GDM1 (cell line): ENCODE results near the gene MPZL2.
"Not testable (repeated sequence)": the region's sequence is repeated elsewhere in the genome, so short reads cannot be mapped to it uniquely, and the experiment has no call there.

Source experiments
- DNase-seq: peaks from one replicate; lab custom pipeline; 2025; lab: John Stamatoyannopoulos, UW

Gene MPZL2

DNA sequence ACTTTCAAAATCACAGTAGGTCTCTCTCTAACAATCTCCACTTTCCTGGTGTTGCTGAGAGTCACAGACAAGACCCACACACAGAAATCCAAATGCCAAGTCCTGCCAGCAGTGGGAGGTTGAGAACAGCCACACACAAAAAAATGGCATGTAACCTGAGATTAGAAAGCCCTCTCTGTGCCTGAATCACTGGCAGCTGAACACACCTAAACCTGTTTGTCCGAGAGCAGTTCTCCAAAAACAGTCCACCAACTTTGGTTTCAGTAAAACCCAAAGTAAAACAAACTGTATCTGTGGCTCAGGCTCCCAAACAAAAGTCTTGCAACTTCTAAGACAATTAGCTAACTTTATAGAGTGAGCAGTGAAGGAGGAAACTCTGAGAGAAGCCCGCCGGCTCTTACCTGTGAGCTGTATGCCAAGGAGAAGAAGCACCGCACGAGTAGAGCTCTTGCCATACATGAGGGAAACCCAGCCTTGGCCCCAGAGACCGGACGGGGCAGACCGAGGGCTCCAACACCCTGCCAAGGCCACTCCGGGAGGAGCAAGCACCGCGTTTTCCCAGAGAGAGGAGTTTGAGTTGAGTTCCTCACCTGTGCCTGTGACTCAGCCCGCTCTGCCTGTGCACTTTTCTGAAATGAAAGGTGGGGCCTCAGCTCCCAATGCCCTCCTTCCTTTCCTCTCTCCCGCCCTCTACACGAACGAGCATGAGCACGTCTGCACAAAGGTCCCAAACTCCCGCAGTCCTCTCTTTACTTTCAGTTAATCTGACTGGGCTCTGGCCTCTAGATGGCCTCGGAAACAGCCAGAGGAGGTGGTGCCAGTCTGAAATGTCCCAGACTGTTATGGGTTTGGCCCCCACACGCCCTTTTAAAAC, at the start of gene MPZL2:
Gene MPZL2 (minus strand): TSS at position 603 of the 874 bp plus-strand sequence. CDS start 144 bp downstream, at position 459.
- DNase-seq: no peak

DNA sequence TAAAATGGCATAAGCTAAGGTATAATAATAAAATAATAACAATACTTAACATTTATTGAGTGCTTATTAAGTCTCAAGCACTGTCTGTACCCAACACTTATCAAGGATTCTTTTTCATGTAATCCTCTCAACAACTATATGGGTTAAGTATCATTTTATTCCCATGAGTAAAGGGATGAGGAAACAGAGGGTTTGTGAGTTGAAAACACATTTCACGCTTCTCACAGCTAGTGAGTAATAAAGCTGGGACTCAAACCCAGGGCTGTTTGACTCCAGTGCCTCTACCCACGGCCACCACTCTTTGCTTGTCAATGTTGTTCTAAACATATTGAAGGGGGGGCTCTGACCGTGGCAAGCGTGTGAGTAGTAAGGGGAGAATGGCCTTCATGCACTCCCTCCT, 49.1 kb upstream of the MPZL2 start:
- no peak for DNase-seq

DNA sequence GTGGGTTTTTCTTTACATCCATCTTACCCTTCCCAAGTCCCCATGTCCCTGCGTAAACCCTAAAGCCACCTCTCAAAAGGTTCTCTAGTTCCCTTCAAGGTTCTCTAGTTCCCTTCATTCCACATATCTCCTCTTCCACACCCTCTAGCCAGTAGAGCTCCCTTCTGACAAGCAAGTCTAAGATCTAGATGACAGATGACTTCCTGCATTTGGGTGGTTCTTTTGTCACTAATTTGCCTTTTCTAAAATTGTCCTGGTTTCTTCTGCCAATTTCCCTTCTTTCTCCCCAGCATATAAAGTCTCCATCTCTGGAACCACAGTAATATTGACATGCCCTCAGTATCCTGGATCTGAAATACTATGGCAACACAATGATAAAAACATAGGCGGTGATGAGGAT, 48.2 kb upstream of the MPZL2 start:
- no peak for DNase-seq

DNA sequence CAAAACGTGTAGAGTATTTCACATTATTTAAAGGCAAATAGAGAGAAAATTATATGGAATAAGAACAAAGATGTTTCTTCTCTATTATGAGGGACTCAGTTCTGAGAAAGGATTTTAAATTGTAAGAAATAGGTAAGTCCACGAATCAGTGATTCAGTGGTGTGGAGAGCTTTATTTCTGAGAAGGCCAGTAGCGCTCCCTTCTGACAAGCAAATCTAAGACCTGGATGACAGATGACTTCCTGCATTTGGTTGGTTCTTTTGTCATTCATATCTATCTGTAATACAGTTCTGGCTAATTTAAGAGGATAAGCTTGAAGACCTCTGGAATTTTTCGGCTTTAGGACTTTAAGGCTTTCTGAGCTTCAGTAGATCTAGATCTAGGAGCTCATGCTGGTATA, 47.4 kb upstream of the MPZL2 start:
- no peak for DNase-seq

DNA sequence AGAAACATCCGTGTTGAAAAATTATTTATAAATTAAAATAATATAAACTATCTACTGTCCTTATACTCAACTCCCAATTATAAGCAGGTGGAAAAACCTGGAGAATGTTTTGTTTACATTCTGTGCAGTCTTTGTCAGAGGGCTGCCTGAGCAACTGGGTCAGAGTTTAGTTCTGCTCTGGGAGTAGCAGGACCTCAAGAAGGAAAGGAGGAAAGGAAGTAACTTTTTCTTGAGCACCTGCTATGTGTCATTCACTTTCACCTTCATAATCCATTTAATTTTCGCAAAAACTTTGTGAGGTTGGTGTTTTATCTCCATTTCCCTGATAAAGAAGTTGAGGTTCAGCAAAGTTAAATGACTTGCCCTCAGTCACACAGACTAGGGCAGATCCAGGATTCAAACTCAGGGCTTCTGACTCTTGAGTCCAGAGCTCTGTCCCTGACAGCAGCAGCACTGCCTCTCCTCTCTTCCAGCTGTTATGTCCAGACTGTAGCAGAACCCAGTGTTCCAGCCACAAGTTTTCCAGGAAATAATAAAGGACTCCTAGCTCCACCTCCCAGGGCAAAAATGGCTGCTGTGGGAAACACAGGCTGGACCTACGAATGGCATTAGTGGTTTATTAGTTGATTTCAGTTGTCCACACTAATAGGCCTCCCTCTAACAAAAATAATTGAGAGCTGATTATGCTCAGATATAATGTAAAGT, 46.8 kb upstream of the MPZL2 start:
- DNase-seq: no peak

DNA sequence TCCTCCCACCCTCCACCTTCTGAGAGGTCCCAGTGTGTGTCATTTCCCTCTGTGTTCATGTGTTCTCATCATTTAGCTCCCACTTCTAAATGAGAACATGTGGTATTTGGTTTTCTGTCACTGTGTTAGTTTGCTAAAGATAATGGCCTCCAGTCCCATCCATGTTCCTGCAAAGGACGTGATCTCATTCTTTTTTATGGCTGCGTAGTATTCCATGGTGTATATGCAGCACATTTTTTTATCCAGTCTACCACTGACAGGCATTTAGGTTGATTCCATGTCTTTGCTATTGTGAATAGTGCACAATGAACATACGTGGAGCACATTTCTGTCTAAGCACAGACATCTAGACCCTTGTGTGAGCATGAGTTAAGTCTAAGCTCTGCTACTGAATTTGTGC, 46.2 kb upstream of the MPZL2 start:
- no peak for DNase-seq

DNA sequence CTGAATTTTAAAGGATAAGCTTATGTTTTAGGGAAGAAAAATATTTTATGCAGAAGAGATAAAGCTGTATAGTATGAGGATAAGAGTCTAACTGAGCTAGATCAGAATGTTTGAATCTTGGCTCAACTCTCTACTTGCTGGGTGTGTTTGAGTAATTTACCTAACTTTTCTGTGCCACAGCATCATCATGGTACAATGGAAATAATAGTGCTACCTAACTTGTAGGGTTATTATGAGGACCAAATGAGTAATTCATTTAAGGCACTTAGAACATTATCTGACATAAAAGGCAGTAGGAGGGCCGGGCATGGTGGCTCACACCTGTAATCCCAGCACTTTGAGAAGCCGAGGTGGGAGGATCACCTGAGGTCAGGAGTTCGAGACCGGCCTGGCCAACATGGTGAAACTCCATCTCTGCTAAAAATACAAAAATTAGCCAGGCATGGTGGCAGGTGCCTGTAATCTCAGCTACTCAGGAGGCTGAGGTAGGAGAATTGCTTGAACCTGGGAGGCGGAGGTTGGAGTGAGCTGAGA, 45.0 kb upstream of the MPZL2 start:
- DNase-seq: not testable (repeated sequence)

DNA sequence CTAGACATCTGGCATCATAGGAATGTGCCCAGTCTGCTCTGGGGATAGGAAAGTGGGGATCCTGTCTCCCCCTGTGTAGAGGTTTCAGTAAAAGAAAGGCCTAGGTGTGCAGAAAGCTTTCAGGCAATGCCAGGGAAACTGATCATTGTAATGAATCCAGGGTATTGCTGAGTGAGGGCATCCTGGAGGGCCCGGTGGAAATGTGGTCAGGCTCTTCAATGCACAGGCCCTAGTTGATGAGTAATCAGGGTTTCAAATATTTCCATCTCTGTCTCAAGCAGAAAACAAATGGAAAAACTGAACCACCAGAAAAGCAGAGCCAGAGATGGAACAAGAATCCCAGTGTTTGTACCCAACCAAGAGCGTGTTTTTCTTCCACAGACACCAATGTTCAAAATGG, 42.5 kb upstream of the MPZL2 start:
- no peak for DNase-seq

DNA sequence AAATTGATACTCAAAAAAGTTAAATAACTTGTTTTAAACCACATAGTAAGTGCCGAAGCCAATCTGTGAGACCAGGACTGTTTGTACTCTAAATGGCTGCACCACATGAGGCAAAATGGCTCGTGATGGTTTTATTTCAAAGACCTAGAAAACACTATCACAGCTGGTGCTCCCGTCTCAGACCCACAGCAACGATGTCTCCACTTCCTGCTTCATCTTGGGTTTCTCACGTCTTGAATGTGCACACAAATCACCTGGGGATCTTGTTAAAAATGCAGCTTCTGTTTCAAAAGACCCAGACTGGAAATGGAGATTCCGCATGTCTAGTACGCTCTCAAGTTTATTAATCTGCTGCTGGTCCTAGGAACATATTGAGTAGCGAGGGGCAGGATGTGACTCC, 41.6 kb upstream of the MPZL2 start:
- no peak for DNase-seq

DNA sequence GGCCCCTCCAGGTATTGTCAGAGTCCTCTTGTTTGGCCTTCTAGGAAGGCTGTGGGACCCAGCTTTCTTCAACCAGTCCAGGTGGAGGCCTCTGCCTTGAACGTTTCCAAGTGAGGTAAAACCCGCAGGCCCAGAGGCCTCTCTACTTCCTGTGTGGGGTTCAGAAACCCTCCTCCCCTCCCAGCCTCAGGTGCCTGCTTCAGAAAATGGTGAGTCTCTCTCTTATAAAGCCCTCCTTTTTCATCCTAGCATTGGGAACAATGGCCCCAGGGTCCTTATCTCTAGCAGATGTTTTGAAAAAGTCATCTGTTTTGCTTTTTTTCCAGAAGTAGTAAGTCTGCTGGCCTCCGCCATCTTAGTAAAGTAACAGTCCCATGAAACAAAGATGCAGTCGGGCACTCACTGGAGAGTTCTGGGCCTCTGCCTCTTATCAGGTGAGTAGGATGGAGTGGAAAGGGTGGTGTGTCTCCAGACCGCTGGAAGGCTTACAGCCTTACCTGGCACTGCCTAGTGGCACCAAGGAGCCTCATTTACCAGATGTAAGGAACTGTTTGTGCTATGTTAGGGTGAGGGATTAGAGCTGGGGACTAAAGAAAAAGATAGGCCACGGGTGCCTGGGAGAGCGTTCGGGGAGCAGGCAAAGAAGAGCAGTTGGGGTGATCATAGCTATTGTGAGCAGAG, 40.6 kb upstream of the MPZL2 start, which contains the start of gene CD3E:
Gene CD3E (plus strand): TSS at position 163 of the 681 bp plus-strand sequence. CDS start 223 bp downstream, at position 386.
- no peak for DNase-seq

DNA sequence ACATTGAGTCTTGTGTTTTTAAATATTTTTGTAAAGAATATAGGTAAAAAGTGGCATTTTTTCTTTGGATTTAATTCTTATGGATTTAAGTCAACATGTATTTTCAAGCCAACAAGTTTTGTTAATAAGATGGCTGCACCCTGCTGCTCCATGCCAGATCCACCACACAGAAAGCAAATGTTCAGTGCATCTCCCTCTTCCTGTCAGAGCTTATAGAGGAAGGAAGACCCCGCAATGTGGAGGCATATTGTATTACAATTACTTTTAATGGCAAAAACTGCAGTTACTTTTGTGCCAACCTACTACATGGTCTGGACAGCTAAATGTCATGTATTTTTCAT, 40.1 kb upstream of the MPZL2 start:
- DNase-seq: no peak

DNA sequence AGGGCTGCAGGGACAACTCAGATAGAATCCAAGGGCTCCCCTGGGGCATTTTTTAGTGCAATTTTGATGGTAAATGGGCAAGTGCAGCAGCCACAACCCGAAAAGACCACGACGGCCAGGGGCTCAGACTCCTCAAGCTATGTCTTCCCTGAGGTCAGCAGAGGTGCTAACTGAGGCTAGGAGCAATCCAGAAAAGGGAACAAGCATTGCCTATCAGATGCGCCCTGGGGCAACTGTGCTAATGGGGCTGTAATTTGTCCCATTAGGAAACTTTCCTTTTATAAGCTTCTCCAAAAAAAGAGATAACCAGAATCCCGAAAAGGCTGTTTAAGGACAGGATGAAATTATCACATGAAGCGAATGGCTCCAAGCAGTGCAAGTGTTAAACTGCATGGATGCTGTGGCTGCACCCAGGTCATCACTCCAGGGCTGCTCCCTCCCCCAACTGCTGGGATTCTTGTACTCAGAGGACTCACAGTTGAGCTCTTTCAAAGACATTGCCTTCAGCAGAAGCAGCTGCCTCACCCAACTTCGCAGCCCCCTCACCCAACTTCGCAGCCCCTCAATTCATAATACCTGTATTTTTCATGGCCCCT, 37.6 kb upstream of the MPZL2 start:
- no peak for DNase-seq

DNA sequence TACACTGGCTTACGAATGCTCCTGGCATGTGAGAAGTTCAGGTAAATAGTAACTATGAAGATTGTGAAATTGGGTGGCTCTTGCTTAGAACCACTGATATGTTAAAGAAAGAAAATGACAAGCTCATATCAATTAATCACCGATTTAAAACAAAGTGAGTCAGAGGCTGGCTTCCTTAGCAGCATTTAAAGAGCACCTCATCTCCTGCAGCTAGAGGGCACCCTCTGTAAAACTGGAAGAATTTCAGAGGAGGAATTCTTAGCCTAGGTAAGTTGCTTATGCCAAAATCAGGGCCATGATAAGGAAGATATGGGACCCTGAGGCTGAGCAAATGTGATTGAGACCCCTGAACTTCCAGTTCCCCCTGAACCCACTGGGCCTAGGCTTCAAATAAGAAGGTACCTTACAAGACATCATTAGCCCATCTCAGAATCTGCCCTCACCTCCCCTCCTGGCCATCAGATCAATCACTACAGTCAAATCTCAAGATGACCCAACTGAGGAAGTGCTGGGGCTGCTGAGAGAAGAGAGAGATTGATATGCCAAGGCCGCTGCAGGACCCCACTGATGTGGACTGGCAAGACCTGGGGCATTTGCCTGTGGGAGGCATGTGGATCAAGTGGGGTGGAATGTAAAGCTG, 31.8 kb upstream of the MPZL2 start:
- peak; percentile 23 for DNase-seq

DNA sequence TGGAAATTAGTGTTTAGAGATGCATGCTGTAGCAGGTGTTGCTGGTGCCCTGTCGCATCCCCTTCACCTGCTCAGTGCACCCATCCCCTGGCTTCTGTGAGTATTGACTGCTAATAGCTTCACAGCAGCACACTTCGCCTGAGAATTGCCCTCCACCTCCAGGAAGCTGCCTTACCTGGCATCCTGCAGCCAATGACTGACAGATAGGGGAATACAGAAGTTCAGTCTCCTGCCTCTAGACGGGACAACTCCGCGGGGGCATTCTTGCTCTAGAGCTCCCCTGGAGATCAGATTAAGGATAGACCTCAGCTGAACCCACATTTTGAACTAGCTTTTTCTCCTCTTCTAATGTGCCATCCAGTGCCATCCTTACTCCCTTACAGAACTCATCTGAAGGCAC, 31.1 kb upstream of the MPZL2 start:
- DNase-seq: no peak

DNA sequence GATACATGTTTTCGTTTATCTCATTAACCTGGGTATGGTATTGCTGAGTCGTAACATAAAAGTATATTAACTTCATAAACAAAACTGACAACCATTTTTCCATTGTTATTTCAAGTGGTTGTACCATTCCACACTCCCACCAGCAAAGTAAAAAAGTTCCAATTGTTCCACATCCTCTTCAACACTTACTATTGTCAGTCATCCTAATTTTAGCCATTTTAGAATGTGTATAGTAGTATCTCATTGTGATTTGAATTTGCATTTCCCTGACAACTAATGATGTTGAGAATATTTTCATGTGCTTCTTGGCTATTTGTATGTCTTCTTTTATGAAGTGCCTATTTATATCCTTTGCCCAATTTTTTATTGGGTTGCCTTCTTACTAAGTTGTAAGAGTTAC, 30.0 kb upstream of the MPZL2 start:
- DNase-seq: no peak

DNA sequence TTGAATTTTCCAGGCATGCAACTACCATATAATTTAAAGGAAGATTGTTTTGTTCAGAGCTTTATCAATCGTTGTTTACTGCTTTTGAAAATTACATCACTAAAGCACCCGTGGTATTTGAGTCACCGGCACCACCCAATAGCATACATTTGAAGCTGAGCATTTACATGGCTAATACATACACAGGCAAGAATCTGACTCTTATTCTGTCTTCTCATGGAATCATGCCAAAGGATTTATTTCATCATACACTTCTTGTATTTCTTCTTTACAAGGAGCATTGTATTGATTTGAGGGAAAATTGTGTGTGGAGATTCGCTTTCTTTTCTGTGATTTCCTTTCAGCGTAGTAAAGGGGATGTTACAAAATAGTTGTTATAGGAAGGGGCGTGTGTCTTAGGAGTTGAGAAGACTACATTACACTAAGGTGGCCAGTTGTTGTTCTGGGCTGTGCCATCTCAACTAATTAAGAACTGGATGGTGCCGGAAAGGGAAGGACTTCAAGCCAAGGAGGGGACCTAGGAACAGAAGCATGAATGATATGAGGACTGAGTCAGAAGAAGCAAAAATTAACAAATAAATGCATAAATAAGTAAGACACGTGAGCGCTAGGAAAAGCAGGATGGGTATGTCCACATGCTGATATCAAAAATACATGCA, 27.5 kb upstream of the MPZL2 start:
- DNase-seq: no peak

DNA sequence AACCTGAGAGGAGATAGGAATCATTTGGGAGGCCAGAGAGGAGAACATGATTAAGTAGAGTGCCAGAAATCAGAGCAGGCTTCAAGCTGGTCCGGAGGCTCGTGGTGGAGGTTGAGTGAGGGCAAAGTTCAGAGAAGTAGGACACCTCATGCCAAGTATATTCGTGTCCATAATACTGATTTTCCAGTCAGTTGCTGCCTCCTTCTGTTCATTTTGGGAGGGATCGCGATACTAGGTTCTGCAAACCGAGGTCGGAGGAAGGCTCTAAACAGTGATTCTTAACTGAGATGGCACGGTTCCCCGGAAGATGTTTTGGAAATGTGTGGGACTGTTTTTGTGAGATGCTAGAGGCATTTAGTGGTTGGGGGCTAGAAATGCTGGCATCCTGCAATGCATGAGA, 26.8 kb upstream of the MPZL2 start:
- DNase-seq: peak; percentile 11

DNA sequence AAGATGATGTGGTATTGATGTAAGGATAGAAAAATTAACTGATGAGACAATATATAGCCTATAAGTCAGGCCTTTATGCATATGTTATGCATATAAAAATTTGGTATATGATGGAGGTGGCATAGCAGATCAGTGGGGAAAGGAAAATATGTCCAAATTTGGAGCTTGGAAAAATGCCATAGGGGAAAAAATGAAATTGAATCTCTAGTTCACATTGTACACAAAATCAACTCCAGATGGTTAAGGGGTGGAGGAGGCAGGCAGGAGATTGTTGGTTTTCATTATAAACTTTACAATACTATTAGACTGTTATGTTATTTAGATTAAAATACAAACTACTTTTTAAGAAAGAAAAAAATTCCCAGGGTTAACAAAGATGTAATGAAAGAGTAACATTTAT, 25.3 kb upstream of the MPZL2 start:
- no peak for DNase-seq

DNA sequence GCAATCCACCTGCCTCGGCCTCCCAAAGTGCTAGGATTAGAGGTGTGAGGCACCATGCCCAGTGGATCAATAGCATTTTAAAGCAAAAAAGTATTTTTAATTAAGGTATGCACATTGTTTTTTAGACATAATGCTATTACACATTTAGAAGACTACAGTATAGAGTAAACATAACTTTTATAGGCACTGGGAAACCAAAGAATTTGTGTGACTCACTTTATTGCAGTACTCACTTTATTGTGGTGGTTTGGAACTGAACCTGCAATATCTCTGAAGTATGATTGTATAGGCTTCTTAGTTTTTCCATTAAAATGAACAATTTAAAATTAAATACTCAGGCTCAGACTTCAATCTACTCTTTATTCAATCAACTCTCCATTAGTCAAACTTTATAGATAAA, 22.9 kb upstream of the MPZL2 start:
- DNase-seq: no peak

DNA sequence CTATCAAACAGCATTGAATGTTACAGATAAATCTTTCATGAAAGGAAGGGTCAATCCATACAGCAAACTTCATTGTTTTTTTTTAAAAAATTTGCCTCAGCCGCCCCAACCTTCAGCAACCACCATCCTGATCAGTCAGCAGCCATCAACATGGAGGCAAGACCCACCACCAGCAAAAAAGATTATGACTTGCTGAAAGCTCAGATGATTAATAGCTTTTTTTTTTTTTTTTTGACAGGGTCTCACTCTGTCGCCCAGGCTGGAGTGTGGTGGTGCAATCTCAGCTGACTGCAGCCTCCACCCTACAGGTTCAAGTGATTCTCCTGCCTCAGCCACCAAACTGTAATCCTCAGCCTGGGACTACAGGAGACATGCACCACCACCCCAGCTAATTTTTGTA, 22.4 kb upstream of the MPZL2 start:
- no peak for DNase-seq

DNA sequence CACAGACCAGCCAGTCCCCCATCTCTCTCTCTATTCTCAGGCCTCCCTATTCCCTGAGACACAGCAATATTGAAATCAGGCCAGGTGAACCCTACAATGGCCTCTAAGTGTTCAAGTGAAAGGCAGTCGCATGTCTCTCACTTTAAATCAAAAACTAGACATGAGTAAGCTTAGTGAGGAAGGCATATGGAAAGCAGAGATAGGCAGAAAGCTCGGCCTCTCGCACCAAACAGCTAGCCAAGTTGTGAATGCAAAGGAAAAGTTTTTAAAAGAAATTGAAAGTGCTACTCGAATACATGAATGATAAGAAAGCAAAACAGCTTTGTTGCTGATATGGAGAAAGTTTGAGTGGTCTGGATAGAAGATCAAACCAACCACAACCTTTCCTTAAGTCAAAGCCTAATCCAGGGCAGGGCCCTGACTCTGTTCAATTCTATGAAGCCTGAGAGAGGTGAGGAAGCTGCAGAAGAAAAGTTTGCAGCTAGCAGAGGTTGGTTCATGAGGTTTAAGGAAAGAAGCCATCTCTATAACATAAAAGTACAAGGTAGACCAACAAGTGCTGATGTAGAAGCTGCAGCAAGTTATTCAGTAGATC, 19.8 kb upstream of the MPZL2 start:
- no peak for DNase-seq
